Lung (tissue), 12 donors: ENCODE measurements around the gene PTER. TPM values are rescaled to one million over a fixed set of nuclear protein-coding genes. Genes with fewer than 3 reads are reported as not detected.

Experiments used
- ATAC-seq: fragments of 200-7000 bp; cut with Tn5 transposase; one replicate; pipeline ENCODE4 v1.9.1; 2020; ENCODE audit warnings: moderate number of reproducible peaks; ENCODE audit not compliant: insufficient read depth, low FRiP score
- DNase-seq, 3 donors: peaks; one replicate each; pipeline ENCODE4 v3.0.0-alpha.2; 2013 to 2017
- H3K27ac ChIP-seq, 2 donors: one replicate each; pipeline ENCODE4 v1.5.1; 2013; ENCODE audit warnings: mild to moderate bottlenecking in 2 of 2, moderate library complexity in 2 of 2, control low read depth in 1 of 2, inconsistent platforms in 1 of 2, low read depth in 1 of 2, low read length in 1 of 2
- H3K27me3 ChIP-seq, 3 donors: one replicate each; pipeline ENCODE4 v1.5.1; 2013; ENCODE audit warnings: low read length in 2 of 3; ENCODE audit not compliant: control insufficient read depth in 3 of 3, insufficient read depth in 3 of 3
- H3K36me3 ChIP-seq, 4 donors: one replicate each; pipeline ENCODE4 v1.5.1; 2013; ENCODE audit warnings: low read length in 4 of 4, mild to moderate bottlenecking in 1 of 4, moderate library complexity in 1 of 4; ENCODE audit not compliant: control insufficient read depth in 4 of 4, insufficient read depth in 4 of 4
- H3K4me1 ChIP-seq, 5 donors: one replicate each; pipeline ENCODE4 v1.5.1; 2013; ENCODE audit warnings: low read length in 5 of 5, mild to moderate bottlenecking in 2 of 5, moderate library complexity in 1 of 5; ENCODE audit not compliant: control insufficient read depth in 5 of 5, insufficient read depth in 5 of 5
- H3K4me3 ChIP-seq: one replicate; pipeline ENCODE4 v1.5.1; 2013; ENCODE audit warnings: mild to moderate bottlenecking, control low read depth, moderate library complexity
- H3K9ac ChIP-seq, 2 donors: one replicate each; pipeline ENCODE4 v1.5.1; 2013; ENCODE audit warnings: low read length in 2 of 2, control low read depth in 1 of 2; ENCODE audit not compliant: insufficient read depth in 1 of 2
- H3K9me3 ChIP-seq, 4 donors: one replicate each; pipeline ENCODE4 v1.5.1; 2013; ENCODE audit warnings: low read length in 3 of 4, mild to moderate bottlenecking in 1 of 4, moderate library complexity in 1 of 4; ENCODE audit not compliant: control insufficient read depth in 4 of 4, insufficient read depth in 3 of 4
- WGBS, 2 donors: extraction: QIAGEN DNeasy Blood & Tissue Kit; methylation state at CpG; one replicate each; pipeline ENCODE4 v1.1.7; 2013; 5-methylcytosine and 5-hydroxymethylcytosine counted together
- polyA plus RNA-seq, 2 donors: library from polyadenylated mRNA; stranded (reverse); fragments of 200-250 nt; gene quantifications; one replicate each; pipeline ENCODE4 v1.2.1, GENCODE V29; 2013
- total RNA-seq, 2 donors: library from RNA; depleted of rRNA in 1 of 2; stranded (reverse); fragments of >200 nt in 1 of 2; gene quantifications; one replicate each; pipeline ENCODE4 v1.2.1, GENCODE V29; 2014 to 2021
- TF ChIP-seq, protein P1 (sequence below): IDR thresholded peaks from 2 replicates; pipeline ENCODE4 v1.5.1; 2012; ENCODE audit warnings: mild to moderate bottlenecking; ENCODE audit errors: control extremely low read depth, extremely low read depth
- donor health status: control.
- donor health status: control.
- donor health status: Bipolar disorder and iron deficiency.
- donor health status: healthy.
- donor health status: DM: yes; HTN: yes; CAD: no.

The PTER gene
- total and polyA plus RNA-seq, 4 donors, result 4.9 to 13.3 (median 10.3) TPM

DNA sequence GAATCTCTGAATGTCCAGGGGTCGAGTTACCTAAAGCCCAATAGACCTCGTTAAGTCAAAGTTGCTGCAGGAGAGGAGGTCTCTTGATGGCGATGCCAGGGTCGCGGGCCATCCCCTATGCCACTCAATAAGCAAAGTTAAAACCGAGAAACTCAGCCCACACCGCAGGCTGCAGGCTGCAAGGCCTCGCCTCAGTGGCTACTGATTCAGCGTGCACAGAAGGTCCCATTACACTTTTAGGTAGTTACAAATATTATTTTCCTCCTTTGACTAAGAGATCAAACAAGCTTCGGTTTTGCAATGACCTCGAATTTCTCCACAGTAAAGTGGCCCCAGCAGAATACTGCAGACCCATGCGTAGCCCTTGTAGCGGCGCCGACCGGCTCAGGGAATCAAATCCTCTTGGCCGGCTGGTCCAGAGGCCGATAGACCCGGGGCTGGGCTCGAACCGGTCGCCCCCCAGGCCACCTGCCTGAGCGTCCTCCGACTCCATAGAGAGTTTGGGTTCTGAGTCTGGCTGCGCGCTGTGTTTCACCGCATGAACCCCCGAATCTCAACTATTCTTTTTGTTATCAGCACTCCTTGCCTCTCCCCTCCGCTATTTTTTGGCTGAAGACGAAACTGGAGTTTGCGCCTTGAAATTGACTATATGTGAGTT, 82.6 kb downstream of the PTER start:
- Histone ChIP-seq H3K4me1 (peaks cover 0 to 16% (median 7%) of the 10 kb centered on the region in 5 donors), H3K9ac (no peak overlapping the region), H3K9me3 (no peaks in the 10 kb centered on the region), H3K27me3 (peaks cover 13 to 53% (median 50%) of the 10 kb centered on the region in 3 donors), H3K4me3 (no peak overlapping the region), H3K36me3 (peaks cover 0 to 6% (median 0%) of the 10 kb centered on the region in 4 donors), H3K27ac (no peak overlapping the region)
- WGBS, 2 donors, result 39 to 44% methylated on average over 31 of the region's 31 CpGs
- TF ChIP-seq, protein P1, sequence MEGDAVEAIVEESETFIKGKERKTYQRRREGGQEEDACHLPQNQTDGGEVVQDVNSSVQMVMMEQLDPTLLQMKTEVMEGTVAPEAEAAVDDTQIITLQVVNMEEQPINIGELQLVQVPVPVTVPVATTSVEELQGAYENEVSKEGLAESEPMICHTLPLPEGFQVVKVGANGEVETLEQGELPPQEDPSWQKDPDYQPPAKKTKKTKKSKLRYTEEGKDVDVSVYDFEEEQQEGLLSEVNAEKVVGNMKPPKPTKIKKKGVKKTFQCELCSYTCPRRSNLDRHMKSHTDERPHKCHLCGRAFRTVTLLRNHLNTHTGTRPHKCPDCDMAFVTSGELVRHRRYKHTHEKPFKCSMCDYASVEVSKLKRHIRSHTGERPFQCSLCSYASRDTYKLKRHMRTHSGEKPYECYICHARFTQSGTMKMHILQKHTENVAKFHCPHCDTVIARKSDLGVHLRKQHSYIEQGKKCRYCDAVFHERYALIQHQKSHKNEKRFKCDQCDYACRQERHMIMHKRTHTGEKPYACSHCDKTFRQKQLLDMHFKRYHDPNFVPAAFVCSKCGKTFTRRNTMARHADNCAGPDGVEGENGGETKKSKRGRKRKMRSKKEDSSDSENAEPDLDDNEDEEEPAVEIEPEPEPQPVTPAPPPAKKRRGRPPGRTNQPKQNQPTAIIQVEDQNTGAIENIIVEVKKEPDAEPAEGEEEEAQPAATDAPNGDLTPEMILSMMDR, result no peak
- no peak for DNase-seq
- ATAC-seq, result no peak

DNA sequence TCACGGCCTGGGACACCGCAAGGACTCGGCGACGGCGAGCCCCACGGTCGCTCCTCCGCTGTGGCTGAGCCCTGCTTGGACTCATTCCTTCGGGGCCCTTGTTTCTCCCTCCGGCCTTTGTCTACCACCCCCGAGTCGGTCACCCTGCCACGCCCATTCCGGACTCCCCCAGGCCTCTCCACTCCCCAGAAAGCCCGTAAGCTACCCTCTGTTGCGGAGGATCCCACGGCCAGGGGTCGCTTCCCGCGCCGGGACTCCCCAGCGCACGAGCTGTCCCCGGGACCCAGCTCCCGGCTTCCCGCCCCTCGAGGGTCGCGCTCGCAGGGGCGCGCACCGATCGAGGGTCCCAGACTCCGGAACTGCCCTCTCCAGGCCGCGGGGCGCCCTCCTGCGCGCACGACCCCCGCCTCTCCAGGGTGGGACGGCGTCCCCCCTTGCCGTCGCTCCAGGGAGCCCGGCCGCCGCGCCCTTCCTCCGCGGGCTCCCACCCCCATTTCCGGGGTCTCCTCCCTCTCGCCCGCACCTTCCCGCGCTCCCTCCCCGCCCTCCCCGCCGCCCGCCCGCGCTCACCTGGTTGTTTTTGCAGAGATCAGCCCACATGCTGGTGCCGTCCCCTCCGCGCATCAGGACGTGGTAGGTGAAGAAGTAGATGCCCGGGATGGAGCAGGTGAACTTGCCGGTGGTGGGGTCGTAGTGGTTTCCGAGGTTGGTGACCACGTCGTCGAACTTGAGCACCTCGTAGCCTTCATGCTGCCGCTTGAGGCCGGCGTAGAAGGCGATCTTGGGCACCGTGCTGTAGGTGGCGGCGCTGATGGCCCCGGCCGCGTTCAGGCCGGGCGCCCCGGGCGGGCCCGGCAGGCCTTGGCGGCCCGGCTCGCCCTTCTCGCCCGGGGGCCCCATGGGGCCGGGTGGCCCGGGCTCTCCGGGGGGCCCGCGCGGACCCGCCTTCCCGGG, 83.4 kb downstream of the PTER start:
- Histone ChIP-seq H3K36me3 (peaks cover 0 to 3% (median 0%) of the 10 kb centered on the region in 4 donors), H3K9me3 (peaks cover 0 to 1% (median 0%) of the 10 kb centered on the region in 4 donors), H3K9ac (no peak overlapping the region), H3K27me3 (peaks cover 13 to 58% (median 56%) of the 10 kb centered on the region in 3 donors), H3K27ac (no peak overlapping the region), H3K4me1 (peaks cover 0 to 16% (median 7%) of the 10 kb centered on the region in 5 donors), H3K4me3 (no peak overlapping the region)
- DNase-seq (peak in 1 of 3 donors; percentile 14), ATAC-seq (no peak)
- TF ChIP-seq, protein P1, result no peak
- 2 to 4% methylated on average over 91 to 104 of the region's 104 CpGs for WGBS, 2 donors

DNA sequence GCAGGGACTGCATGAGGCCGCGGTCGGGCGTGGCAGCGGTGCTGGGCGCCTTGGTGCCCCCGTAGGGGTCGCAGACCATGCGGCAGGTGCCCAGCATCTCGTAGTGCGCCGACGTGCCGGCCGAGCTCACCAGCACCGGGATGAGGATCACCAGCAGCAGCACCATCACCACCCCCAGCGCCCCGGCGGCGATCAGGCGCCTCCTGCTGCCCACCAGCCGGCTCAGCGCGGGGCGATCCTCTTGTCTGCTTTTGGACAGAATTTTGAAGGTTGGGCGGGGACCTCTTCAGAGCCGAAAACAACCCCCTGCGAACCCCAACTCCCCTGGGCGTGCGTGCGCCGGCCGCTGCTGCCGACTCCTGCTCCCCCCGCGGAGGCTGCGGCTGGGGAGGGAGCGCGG, 84.1 kb downstream of the PTER start:
- WGBS, 2 donors, result 0 to 1% methylated on average over 30 to 39 of the region's 39 CpGs
- ATAC-seq (no peak), DNase-seq (peak in 1 of 3 donors; percentile 36)
- no peak overlapping the region for H3K9ac ChIP-seq
- TF ChIP-seq, protein P1, result no peak
- H3K27ac ChIP-seq, result no peak overlapping the region
- peaks cover 0 to 3% (median 0%) of the 10 kb centered on the region in 4 donors for H3K36me3 ChIP-seq
- peaks cover 0 to 16% (median 7%) of the 10 kb centered on the region in 5 donors for H3K4me1 ChIP-seq
- H3K27me3 ChIP-seq, result peaks cover 13 to 64% (median 59%) of the 10 kb centered on the region in 3 donors
- peak overlapping the region; percentile 21 for H3K4me3 ChIP-seq
- H3K9me3 ChIP-seq, result peaks cover 0 to 1% (median 0%) of the 10 kb centered on the region in 4 donors
